Effector memory CD8-positive, alpha-beta T cell (primary cell): Measurements from ENCODE around the gene FRYL.
A peak's percentile ranks its signal among the peaks of the same experiment; 100 is the strongest.
"Not testable (repeated sequence)": the region's sequence is repeated elsewhere in the genome, so short reads cannot be mapped to it uniquely, and the experiment has no call there.

ENCODE experiments used
- ATAC-seq: fragments of 150-1000 bp; cut with Tn5 transposase; replicated peaks from 2 replicates; pipeline ENCODE4 v1.10.0; 2021; ENCODE audit warnings: mild to moderate bottlenecking, moderate library complexity
- DNase-seq, 3 experiments: peaks; one replicate each; pipeline ENCODE4 v3.0.0; 2021
- H3K27ac Mint-ChIP-seq, 2 donors: one replicate each; pipeline ENCODE4 v1.8.0; 2022; ENCODE audit warnings: mild to moderate bottlenecking in 2 of 2, mixed read lengths in 2 of 2, moderate library complexity in 2 of 2
- H3K27me3 Mint-ChIP-seq, 2 donors: one replicate each; pipeline ENCODE4 v1.8.0; 2022; ENCODE audit warnings: mixed read lengths in 2 of 2
- H3K36me3 Mint-ChIP-seq: one replicate; pipeline ENCODE4 v1.8.0; 2022; ENCODE audit warnings: mild to moderate bottlenecking, moderate library complexity, mixed read lengths; ENCODE audit not compliant: insufficient read depth
- H3K4me1 Mint-ChIP-seq, 2 donors: one replicate each; pipeline ENCODE4 v1.8.0; 2022; ENCODE audit warnings: low read depth in 2 of 2, mixed read lengths in 2 of 2
- H3K4me3 Mint-ChIP-seq, 2 donors: one replicate each; pipeline ENCODE4 v1.8.0; 2022; ENCODE audit warnings: mild to moderate bottlenecking in 2 of 2, mixed read lengths in 2 of 2, moderate library complexity in 2 of 2
- H3K9me3 Mint-ChIP-seq, 2 donors: one replicate each; pipeline ENCODE4 v1.8.0; 2022; ENCODE audit warnings: mixed read lengths in 2 of 2
- total RNA-seq, 9 experiments: gene quantifications; one replicate each; lab custom pipeline; 2026; lab: John Stamatoyannopoulos, UW

FRYL gene
- total RNA-seq: 157 to 391 (median 264) reads per million in 9 experiments

- peaks cover 17% of the 10 kb centered on the region for H3K36me3 Mint-ChIP-seq
- no peaks in the 10 kb centered on the region for H3K27me3 Mint-ChIP-seq
- H3K4me1 Mint-ChIP-seq: peaks cover 18 to 39% of the 10 kb centered on the region in 2 donors
- DNase-seq (peak; percentile 93 to 95 (median 94)), ATAC-seq (peak; percentile 82)
- peak within 1 kb of the TSS; percentile 79 to 87 for H3K4me3 Mint-ChIP-seq
- peak within 1 kb of the TSS; percentile 82 to 93 for H3K27ac Mint-ChIP-seq
- H3K9me3 Mint-ChIP-seq: no peaks in the 10 kb centered on the region
These were observed at the start of gene FRYL for GRCh38 chr4:48779998-48780864. TSS of gene FRYL (minus strand) at chr4:48780279. CDS start at chr4:48634410, 145,869 bp downstream.

GRCh38 chr4:48827622-48828021 lies 47.5 kb upstream of the FRYL start:
- H3K9me3 Mint-ChIP-seq: no peaks in the 10 kb centered on the region
- no peak overlapping the region for H3K27ac Mint-ChIP-seq
- peaks cover 0 to 11% of the 10 kb centered on the region in 2 donors for H3K27me3 Mint-ChIP-seq
- H3K4me1 Mint-ChIP-seq: peaks cover 6 to 17% of the 10 kb centered on the region in 2 donors
- ATAC-seq (no peak), DNase-seq (no peak)
- H3K4me3 Mint-ChIP-seq: no peak overlapping the region
- peaks cover 14% of the 10 kb centered on the region for H3K36me3 Mint-ChIP-seq

GRCh38 chr4:48821431-48821830 lies 41.4 kb upstream of the FRYL start:
- DNase-seq, H3K27ac Mint-ChIP-seq, H3K4me1 Mint-ChIP-seq, H3K36me3 Mint-ChIP-seq, H3K4me3 Mint-ChIP-seq, ATAC-seq, H3K9me3 Mint-ChIP-seq: not testable (repeated sequence)
- H3K27me3 Mint-ChIP-seq: peaks cover 24 to 29% of the 10 kb centered on the region in 2 donors

- Mint-ChIP-seq H3K4me1 (no peaks in the 10 kb centered on the region), H3K36me3 (no peaks in the 10 kb centered on the region), H3K4me3 (no peak overlapping the region), H3K9me3 (no peaks in the 10 kb centered on the region), H3K27me3 (peaks cover 26 to 37% of the 10 kb centered on the region in 2 donors), H3K27ac (no peak overlapping the region)
- DNase-seq (no peak), ATAC-seq (no peak)
These were observed 36.9 kb upstream of the FRYL start for GRCh38 chr4:48816971-48817370.

- H3K9me3 Mint-ChIP-seq, DNase-seq, H3K36me3 Mint-ChIP-seq, H3K27ac Mint-ChIP-seq, H3K4me3 Mint-ChIP-seq, ATAC-seq, H3K4me1 Mint-ChIP-seq: not testable (repeated sequence)
- peaks cover 26 to 42% of the 10 kb centered on the region in 2 donors for H3K27me3 Mint-ChIP-seq
These were observed 36.2 kb upstream of the FRYL start for GRCh38 chr4:48816297-48816696.

GRCh38 chr4:48815483-48815882 lies 35.4 kb upstream of the FRYL start:
- no peak overlapping the region for H3K27ac Mint-ChIP-seq
- H3K4me1 Mint-ChIP-seq: no peaks in the 10 kb centered on the region
- DNase-seq: no peak
- H3K4me3 Mint-ChIP-seq: no peak overlapping the region
- no peak for ATAC-seq
- no peaks in the 10 kb centered on the region for H3K9me3 Mint-ChIP-seq
- H3K27me3 Mint-ChIP-seq: peaks cover 26 to 44% of the 10 kb centered on the region in 2 donors
- no peaks in the 10 kb centered on the region for H3K36me3 Mint-ChIP-seq

GRCh38 chr4:48813964-48814363 lies 33.9 kb upstream of the FRYL start:
- H3K36me3 Mint-ChIP-seq: no peaks in the 10 kb centered on the region
- no peak overlapping the region for H3K4me3 Mint-ChIP-seq
- H3K27ac Mint-ChIP-seq: no peak overlapping the region
- DNase-seq (no peak), ATAC-seq (no peak)
- no peaks in the 10 kb centered on the region for H3K9me3 Mint-ChIP-seq
- H3K4me1 Mint-ChIP-seq: no peaks in the 10 kb centered on the region
- H3K27me3 Mint-ChIP-seq: peaks cover 12 to 35% of the 10 kb centered on the region in 2 donors

GRCh38 chr4:48812866-48813265 lies 32.8 kb upstream of the FRYL start:
- H3K4me1 Mint-ChIP-seq: no peaks in the 10 kb centered on the region
- no peak for ATAC-seq
- no peak overlapping the region for H3K27ac Mint-ChIP-seq
- H3K36me3 Mint-ChIP-seq: no peaks in the 10 kb centered on the region
- H3K4me3 Mint-ChIP-seq: no peak overlapping the region
- peaks cover 1 to 33% of the 10 kb centered on the region in 2 donors for H3K27me3 Mint-ChIP-seq
- H3K9me3 Mint-ChIP-seq: no peaks in the 10 kb centered on the region
- no peak for DNase-seq

GRCh38 chr4:48804584-48805301 lies 24.7 kb upstream of the FRYL start:
- H3K36me3 Mint-ChIP-seq: no peaks in the 10 kb centered on the region
- peaks cover 0 to 6% of the 10 kb centered on the region in 2 donors for H3K27me3 Mint-ChIP-seq
- no peaks in the 10 kb centered on the region for H3K4me1 Mint-ChIP-seq
- H3K9me3 Mint-ChIP-seq: no peaks in the 10 kb centered on the region
- ATAC-seq (no peak), DNase-seq (no peak)
- no peak overlapping the region for H3K4me3 Mint-ChIP-seq
- no peak overlapping the region for H3K27ac Mint-ChIP-seq

- H3K27me3 Mint-ChIP-seq: peaks cover 6 to 11% of the 10 kb centered on the region in 2 donors
- no peak overlapping the region for H3K27ac Mint-ChIP-seq
- H3K4me3 Mint-ChIP-seq: no peak overlapping the region
- no peak for ATAC-seq
- no peaks in the 10 kb centered on the region for H3K36me3 Mint-ChIP-seq
- H3K4me1 Mint-ChIP-seq: no peaks in the 10 kb centered on the region
- no peak for DNase-seq
- no peaks in the 10 kb centered on the region for H3K9me3 Mint-ChIP-seq
These were observed 21.1 kb upstream of the FRYL start for GRCh38 chr4:48801016-48801715.

GRCh38 chr4:48800155-48800554 lies 20.1 kb upstream of the FRYL start:
- H3K4me3 Mint-ChIP-seq, ATAC-seq, H3K27ac Mint-ChIP-seq, DNase-seq, H3K9me3 Mint-ChIP-seq, H3K4me1 Mint-ChIP-seq, H3K36me3 Mint-ChIP-seq: not testable (repeated sequence)
- H3K27me3 Mint-ChIP-seq: peaks cover 6 to 11% of the 10 kb centered on the region in 2 donors

GRCh38 chr4:48799157-48799556 lies 19.1 kb upstream of the FRYL start:
- H3K36me3 Mint-ChIP-seq: no peaks in the 10 kb centered on the region
- H3K4me1 Mint-ChIP-seq: no peaks in the 10 kb centered on the region
- H3K9me3 Mint-ChIP-seq: no peaks in the 10 kb centered on the region
- DNase-seq (no peak), ATAC-seq (no peak)
- no peak overlapping the region for H3K4me3 Mint-ChIP-seq
- peaks cover 6 to 11% of the 10 kb centered on the region in 2 donors for H3K27me3 Mint-ChIP-seq
- H3K27ac Mint-ChIP-seq: no peak overlapping the region

- H3K36me3 Mint-ChIP-seq: no peaks in the 10 kb centered on the region
- H3K4me3 Mint-ChIP-seq: no peak overlapping the region
- H3K4me1 Mint-ChIP-seq: no peaks in the 10 kb centered on the region
- DNase-seq (no peak), ATAC-seq (no peak)
- peaks cover 6 to 11% of the 10 kb centered on the region in 2 donors for H3K27me3 Mint-ChIP-seq
- no peak overlapping the region for H3K27ac Mint-ChIP-seq
- no peaks in the 10 kb centered on the region for H3K9me3 Mint-ChIP-seq
These were observed 18.0 kb upstream of the FRYL start for GRCh38 chr4:48798117-48798516.
